DND-41 (cell line): Measurements from ENCODE around the gene EYA4.
A peak's percentile ranks its signal among the peaks of the same experiment; 100 is the strongest.

Experiments
- ATAC-seq: fragments of 200-7000 bp; cut with Tn5 transposase; 3 replicates; pipeline ENCODE4 v1.9.1; 2021; ENCODE audit warnings: low read depth; ENCODE audit not compliant: insufficient read depth
- DNase-seq: peaks from one replicate; pipeline ENCODE4 v3.0.0-alpha.2; 2020
- H2AFZ ChIP-seq: 2 replicates; pipeline ENCODE4 v1.6.0; 2012; ENCODE audit warnings: low read depth, low read length
- H3K27ac ChIP-seq: 2 replicates; pipeline ENCODE4 v1.5.1; 2012; ENCODE audit warnings: low read length, inconsistent platforms
- H3K27me3 ChIP-seq: fragments of 200-600 bp; sonication (generic); 2 replicates; pipeline ENCODE4 v1.6.0; 2012; ENCODE audit warnings: low read length, mild to moderate bottlenecking, inconsistent platforms; ENCODE audit not compliant: insufficient read depth, poor library complexity
- H3K36me3 ChIP-seq: 2 replicates; pipeline ENCODE4 v1.5.1; 2012; ENCODE audit warnings: low read length, inconsistent platforms; ENCODE audit not compliant: insufficient read depth
- H3K4me1 ChIP-seq: 2 replicates; pipeline ENCODE4 v1.5.1; 2012; ENCODE audit warnings: mild to moderate bottlenecking, low read length; ENCODE audit not compliant: insufficient read depth
- H3K4me2 ChIP-seq: 2 replicates; pipeline ENCODE4 v1.6.0; 2012; ENCODE audit warnings: mild to moderate bottlenecking, moderate library complexity, low read length, inconsistent platforms; ENCODE audit not compliant: insufficient read depth
- H3K4me3 ChIP-seq, 2 experiments: fragments of 200-600 bp in 1 of 2; shearing (Covaris generic) in 1 of 2; 2 replicates each; pipeline ENCODE4 v1.5.1; 2012 to 2016; ENCODE audit warnings: inconsistent platforms in 2 of 2, low read length in 2 of 2, mild to moderate bottlenecking in 2 of 2, low read depth in 1 of 2, moderate library complexity in 1 of 2
- H3K79me2 ChIP-seq: 2 replicates; pipeline ENCODE4 v1.6.0; 2012; ENCODE audit warnings: low read length, inconsistent platforms; ENCODE audit not compliant: insufficient read depth
- H3K9ac ChIP-seq: 2 replicates; pipeline ENCODE4 v1.6.0; 2012; ENCODE audit warnings: low read depth, mild to moderate bottlenecking, inconsistent platforms, low read length, moderate library complexity
- H3K9me3 ChIP-seq: 2 replicates; pipeline ENCODE4 v1.5.1; 2012; ENCODE audit warnings: low read length, moderate library complexity, mild to moderate bottlenecking, inconsistent platforms; ENCODE audit not compliant: insufficient read depth, severe bottlenecking
- H4K20me1 ChIP-seq: 2 replicates; pipeline ENCODE4 v1.6.0; 2012; ENCODE audit warnings: low read length; ENCODE audit not compliant: insufficient read depth
- EZH2 ChIP-seq: IDR thresholded peaks from 3 replicates; pipeline ENCODE4 v1.6.1; 2012; ENCODE audit warnings: borderline replicate concordance, low read depth, mild to moderate bottlenecking, moderate library complexity, low read length, inconsistent platforms; ENCODE audit not compliant: severe bottlenecking
- TF ChIP-seq, protein P1 (sequence below): IDR thresholded peaks from 2 replicates; pipeline ENCODE4 v1.5.1; 2012; ENCODE audit warnings: borderline replicate concordance, low read length, moderate library complexity, mild to moderate bottlenecking; ENCODE audit not compliant: poor library complexity, severe bottlenecking; ENCODE audit errors: extremely low read depth

The EYA4 gene

DNA sequence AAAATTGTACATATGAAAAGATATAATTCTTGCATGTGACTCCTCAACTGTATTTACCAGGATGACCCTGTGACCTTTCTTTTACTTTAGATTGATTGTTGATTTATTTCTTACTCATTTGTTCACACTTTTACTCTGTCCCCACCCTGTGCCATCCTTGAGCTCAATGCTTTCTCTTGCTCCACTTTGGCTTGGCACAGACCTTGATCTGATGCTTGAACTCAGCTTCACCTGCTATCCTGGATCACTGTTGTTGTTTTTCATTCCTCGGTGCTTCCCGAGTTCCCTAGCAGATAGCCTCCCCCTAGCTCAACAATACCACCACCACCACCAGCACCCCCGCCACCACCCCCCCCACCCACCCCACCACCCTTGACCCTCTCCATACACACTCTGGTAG, 102.1 kb downstream of the EYA4 start:
- Histone ChIP-seq H3K79me2 (no peaks in the 10 kb centered on the region), H3K9ac (no peak overlapping the region), H3K27me3 (no peaks in the 10 kb centered on the region), H3K4me1 (0 out of 2 replicates have a peak, but pooled peaks cover 1% of the 10 kb centered on the region), H3K36me3 (no peaks in the 10 kb centered on the region), H2AFZ (no peak overlapping the region), H3K4me2 (no peak overlapping the region), H4K20me1 (no peaks in the 10 kb centered on the region), H3K4me3 (no peak overlapping the region), H3K9me3 (no peaks in the 10 kb centered on the region), H3K27ac (no peak overlapping the region)
- no peak for DNase-seq
- no peak for TF ChIP-seq EZH2
- TF ChIP-seq, protein P1, sequence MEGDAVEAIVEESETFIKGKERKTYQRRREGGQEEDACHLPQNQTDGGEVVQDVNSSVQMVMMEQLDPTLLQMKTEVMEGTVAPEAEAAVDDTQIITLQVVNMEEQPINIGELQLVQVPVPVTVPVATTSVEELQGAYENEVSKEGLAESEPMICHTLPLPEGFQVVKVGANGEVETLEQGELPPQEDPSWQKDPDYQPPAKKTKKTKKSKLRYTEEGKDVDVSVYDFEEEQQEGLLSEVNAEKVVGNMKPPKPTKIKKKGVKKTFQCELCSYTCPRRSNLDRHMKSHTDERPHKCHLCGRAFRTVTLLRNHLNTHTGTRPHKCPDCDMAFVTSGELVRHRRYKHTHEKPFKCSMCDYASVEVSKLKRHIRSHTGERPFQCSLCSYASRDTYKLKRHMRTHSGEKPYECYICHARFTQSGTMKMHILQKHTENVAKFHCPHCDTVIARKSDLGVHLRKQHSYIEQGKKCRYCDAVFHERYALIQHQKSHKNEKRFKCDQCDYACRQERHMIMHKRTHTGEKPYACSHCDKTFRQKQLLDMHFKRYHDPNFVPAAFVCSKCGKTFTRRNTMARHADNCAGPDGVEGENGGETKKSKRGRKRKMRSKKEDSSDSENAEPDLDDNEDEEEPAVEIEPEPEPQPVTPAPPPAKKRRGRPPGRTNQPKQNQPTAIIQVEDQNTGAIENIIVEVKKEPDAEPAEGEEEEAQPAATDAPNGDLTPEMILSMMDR = no peak
- ATAC-seq = no peak

DNA sequence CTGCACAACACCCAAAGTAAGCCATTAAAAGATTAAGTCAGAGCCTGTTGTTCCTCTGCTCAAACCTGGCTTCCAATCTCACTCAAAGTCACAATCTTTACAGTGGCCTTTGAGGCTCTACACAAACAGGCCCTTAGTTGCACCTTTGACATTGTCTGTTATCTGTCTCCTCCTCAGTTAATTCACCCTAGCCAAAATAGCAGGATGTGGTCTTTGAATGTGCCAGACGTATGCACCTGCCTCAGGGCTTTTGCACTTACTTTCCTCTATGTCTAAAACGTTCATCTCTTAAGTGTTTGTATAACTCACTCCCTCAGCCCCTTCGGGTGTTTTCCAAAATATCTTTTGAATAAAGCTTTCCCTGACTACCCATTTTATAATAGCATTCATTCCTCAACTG, 107.7 kb downstream of the EYA4 start:
- Histone ChIP-seq H3K9me3 (no peaks in the 10 kb centered on the region), H2AFZ (no peak overlapping the region), H3K79me2 (no peaks in the 10 kb centered on the region), H4K20me1 (no peaks in the 10 kb centered on the region), H3K36me3 (no peaks in the 10 kb centered on the region), H3K9ac (no peak overlapping the region), H3K27me3 (no peaks in the 10 kb centered on the region), H3K27ac (0 out of 2 replicates have a peak overlapping the region, but pooled peaks have one; percentile 40), H3K4me1 (peaks cover 17% of the 10 kb centered on the region), H3K4me3 (no peak overlapping the region), H3K4me2 (no peak overlapping the region)
- peak; percentile 62 for ATAC-seq
- peak; percentile 5 for DNase-seq
- TF ChIP-seq, protein P1 = no peak
- TF ChIP-seq EZH2 = no peak

DNA sequence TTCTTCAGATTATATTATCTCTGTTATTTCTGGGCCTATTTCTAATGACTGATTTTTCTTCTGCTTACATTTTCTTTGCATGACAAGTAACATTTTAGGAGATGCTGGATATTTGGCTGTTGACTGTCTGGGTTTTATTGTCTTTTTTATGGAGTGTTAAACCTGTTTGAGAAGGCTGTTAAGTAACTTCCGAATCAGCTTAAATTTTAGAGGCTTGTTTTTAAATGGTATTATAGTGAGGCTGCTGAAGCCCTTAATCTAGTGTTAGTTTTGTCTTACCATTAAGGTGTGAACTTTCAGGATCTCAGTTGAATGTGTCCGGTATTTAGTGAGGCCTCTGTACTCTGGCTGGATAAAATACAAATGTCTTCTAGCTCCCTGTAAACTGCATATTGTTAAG, 109.8 kb downstream of the EYA4 start:
- TF ChIP-seq, protein P1 = no peak
- no peak for TF ChIP-seq EZH2
- H3K36me3 ChIP-seq = no peaks in the 10 kb centered on the region

DNA sequence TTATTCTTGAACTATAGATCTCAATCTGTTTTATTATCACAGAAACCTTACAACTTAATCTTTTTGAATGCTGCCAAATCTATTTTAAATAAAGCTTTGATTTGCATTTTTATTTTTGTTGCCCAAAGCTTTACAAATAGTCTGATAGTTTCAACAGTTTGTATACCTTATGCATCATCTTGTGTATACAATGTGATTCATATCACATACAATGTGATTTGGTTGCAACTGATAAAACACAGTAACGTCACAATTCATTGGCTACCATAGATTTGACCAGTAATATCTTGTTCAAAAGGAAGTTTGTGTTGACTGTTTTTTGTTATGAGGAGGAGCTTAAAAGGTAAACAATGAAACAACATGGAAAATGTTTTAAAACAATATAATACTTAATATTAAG, 110.9 kb downstream of the EYA4 start:
- H3K9me3 ChIP-seq = no peaks in the 10 kb centered on the region
- ATAC-seq (no peak), DNase-seq (no peak)
- H3K79me2 ChIP-seq = no peaks in the 10 kb centered on the region
- no peak overlapping the region for H3K4me3 ChIP-seq
- H4K20me1 ChIP-seq = no peaks in the 10 kb centered on the region
- no peak overlapping the region for H3K4me2 ChIP-seq
- no peaks in the 10 kb centered on the region for H3K27me3 ChIP-seq
- H2AFZ ChIP-seq = no peak overlapping the region
- no peaks in the 10 kb centered on the region for H3K36me3 ChIP-seq
- no peak overlapping the region for H3K27ac ChIP-seq
- H3K9ac ChIP-seq = no peak overlapping the region
- peaks cover 17% of the 10 kb centered on the region for H3K4me1 ChIP-seq
- TF ChIP-seq, protein P1 = no peak
- no peak for TF ChIP-seq EZH2

More for the DNA sequence above, 109.8 kb downstream of the EYA4 start:
- ATAC-seq (no peak), DNase-seq (no peak)
- Histone ChIP-seq H3K27ac (no peak overlapping the region), H3K4me1 (peaks cover 17% of the 10 kb centered on the region), H3K79me2 (no peaks in the 10 kb centered on the region), H3K27me3 (no peaks in the 10 kb centered on the region), H4K20me1 (no peaks in the 10 kb centered on the region), H2AFZ (no peak overlapping the region), H3K4me2 (no peak overlapping the region), H3K9me3 (no peaks in the 10 kb centered on the region), H3K4me3 (no peak overlapping the region), H3K9ac (no peak overlapping the region)
